Neural progenitor cell (in vitro differentiated cells): ENCODE data around the gene CCDC88B. TPM values are rescaled to one million over a fixed set of nuclear protein-coding genes. Genes with fewer than 3 reads are reported as not detected.

ENCODE experiments used
- DNase-seq: peaks from one replicate; pipeline ENCODE4 v3.0.0-alpha.2; 2016; ENCODE audit warnings: low spot score
- H2AFZ ChIP-seq: fragments of 200-600 bp; sonication (generic); replicated peaks from 2 replicates; pipeline ENCODE4 v1.6.1; 2016; ENCODE audit warnings: antibody characterized with exemption
- H3F3A ChIP-seq: fragments of 200-600 bp; sonication (generic); 2 replicates; pipeline ENCODE4 v1.6.1; 2016; ENCODE audit warnings: antibody characterized with exemption, low read depth
- H3K27ac ChIP-seq: fragments of 200-600 bp; sonication (generic); 2 replicates; pipeline ENCODE4 v1.5.1; 2016; ENCODE audit warnings: mild to moderate bottlenecking
- H3K27me3 ChIP-seq: fragments of 200-600 bp; sonication (generic); 2 replicates; pipeline ENCODE4 v1.6.1; 2016; ENCODE audit warnings: mild to moderate bottlenecking, moderate library complexity
- H3K36me3 ChIP-seq: fragments of 200-600 bp; sonication (generic); 2 replicates; pipeline ENCODE4 v1.5.1; 2016
- H3K4me1 ChIP-seq: fragments of 200-600 bp; sonication (generic); 2 replicates; pipeline ENCODE4 v1.6.1; 2016; ENCODE audit warnings: mixed run types
- H3K4me2 ChIP-seq: fragments of 200-600 bp; sonication (generic); 2 replicates; pipeline ENCODE4 v1.6.1; 2016
- H3K4me3 ChIP-seq: fragments of 200-600 bp; sonication (generic); 2 replicates; pipeline ENCODE4 v1.5.1; 2016
- H3K79me2 ChIP-seq: fragments of 200-600 bp; sonication (generic); 2 replicates; pipeline ENCODE4 v1.6.1; 2016; ENCODE audit warnings: low read depth
- H3K9ac ChIP-seq: fragments of 200-600 bp; sonication (generic); 2 replicates; pipeline ENCODE4 v1.6.1; 2016
- H3K9me3 ChIP-seq: fragments of 200-600 bp; sonication (generic); 2 replicates; pipeline ENCODE4 v1.5.1; 2016; ENCODE audit warnings: low read depth
- H4K20me1 ChIP-seq: fragments of 200-600 bp; sonication (generic); 2 replicates; pipeline ENCODE4 v1.6.1; 2016; ENCODE audit warnings: low read depth
- H3K27ac Mint-ChIP-seq: 3 replicates; pipeline ENCODE4 v1.8.0; 2021; ENCODE audit warnings: mixed read lengths
- H3K27me3 Mint-ChIP-seq: 2 replicates; pipeline ENCODE4 v1.8.0; 2022; ENCODE audit warnings: low read depth, mild to moderate bottlenecking, inconsistent platforms, moderate library complexity, mixed read lengths; ENCODE audit not compliant: insufficient read depth
- H3K36me3 Mint-ChIP-seq: 3 replicates; pipeline ENCODE4 v1.8.0; 2021; ENCODE audit warnings: mixed read lengths
- H3K4me1 Mint-ChIP-seq: 3 replicates; pipeline ENCODE4 v1.8.0; 2021; ENCODE audit warnings: mixed read lengths
- H3K4me3 Mint-ChIP-seq: 3 replicates; pipeline ENCODE4 v1.8.0; 2021; ENCODE audit warnings: mild to moderate bottlenecking, moderate library complexity, mixed read lengths
- H3K9me3 Mint-ChIP-seq: 3 replicates; pipeline ENCODE4 v1.8.0; 2020; ENCODE audit warnings: mixed read lengths
- EZH2 ChIP-seq: fragments of 200-600 bp; sonication (generic); IDR thresholded peaks from 2 replicates; pipeline ENCODE4 v1.6.1; 2017; ENCODE audit warnings: antibody characterized with exemption, mild to moderate bottlenecking, moderate library complexity
- EZH2phosphoT487 ChIP-seq: fragments of 200-600 bp; sonication (generic); IDR thresholded peaks from 2 replicates; pipeline ENCODE4 v1.6.1; 2017; ENCODE audit warnings: antibody characterized with exemption
- microRNA counts: library from miRNA; unstranded; fragments of <30 nt; microRNA quantifications from one replicate; lab custom pipeline; 2016
- microRNA-seq: library from miRNA; unstranded; fragments of <30 nt; microRNA quantifications from one replicate; pipeline ENCODE4, GENCODE V29; 2016
- small RNA-seq: library from RNA; depleted of rRNA; stranded (forward); fragments of <200 nt; gene quantifications from one replicate; pipeline ENCODE3, GENCODE V24; 2015
- total RNA-seq: library from RNA; depleted of rRNA; stranded (reverse); fragments of >200 nt; gene quantifications from 2 replicates; pipeline ENCODE4 v1.2.3, GENCODE V29; 2015; ENCODE audit warnings: low replicate concordance
- TF ChIP-seq, protein P1 (sequence below): fragments of 200-600 bp; sonication (generic); IDR thresholded peaks from 2 replicates; pipeline ENCODE4 v1.5.1; 2017; ENCODE audit warnings: antibody characterized with exemption, mild to moderate bottlenecking

CCDC88B gene
- total RNA-seq, 1 donor from 2014 or later: 0.62 TPM

DNA sequence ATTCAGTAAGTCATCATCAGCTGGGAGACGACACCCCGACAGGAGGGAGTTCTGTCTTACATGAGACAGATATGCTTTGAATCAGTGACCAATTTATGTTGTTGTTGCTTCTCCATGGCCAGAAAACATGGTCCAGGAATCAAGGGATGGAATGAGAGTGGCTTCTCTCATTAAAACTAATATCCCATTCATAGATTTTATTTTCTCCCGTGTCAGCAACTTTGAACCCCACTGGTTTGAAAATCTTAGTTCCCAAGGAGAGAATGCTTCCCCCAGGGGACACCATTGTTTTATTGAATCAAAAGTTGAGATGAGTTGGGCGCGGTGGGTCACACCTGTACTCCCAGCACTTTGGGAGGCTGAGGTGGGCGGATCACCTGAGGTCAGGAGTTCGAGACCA lies 61.8 kb downstream of the CCDC88B start:
- no peaks in the 10 kb centered on the region for H3K9me3 ChIP-seq
- H3K4me3 ChIP-seq: no peak overlapping the region
- peaks cover 19% of the 10 kb centered on the region for H3K4me1 ChIP-seq
- no peak for DNase-seq
- no peaks in the 10 kb centered on the region for H3K27me3 ChIP-seq
- H2AFZ ChIP-seq: no peak overlapping the region
- H3K36me3 ChIP-seq: no peaks in the 10 kb centered on the region
- H3K4me1 Mint-ChIP-seq: peaks cover 39% of the 10 kb centered on the region
- no peak overlapping the region for H3K27ac Mint-ChIP-seq
- no peak overlapping the region for H3K9ac ChIP-seq
- H3K27ac ChIP-seq: no peak overlapping the region
- TF ChIP-seq EZH2 (no peak), EZH2phosphoT487 (no peak)
- TF ChIP-seq, protein P1, sequence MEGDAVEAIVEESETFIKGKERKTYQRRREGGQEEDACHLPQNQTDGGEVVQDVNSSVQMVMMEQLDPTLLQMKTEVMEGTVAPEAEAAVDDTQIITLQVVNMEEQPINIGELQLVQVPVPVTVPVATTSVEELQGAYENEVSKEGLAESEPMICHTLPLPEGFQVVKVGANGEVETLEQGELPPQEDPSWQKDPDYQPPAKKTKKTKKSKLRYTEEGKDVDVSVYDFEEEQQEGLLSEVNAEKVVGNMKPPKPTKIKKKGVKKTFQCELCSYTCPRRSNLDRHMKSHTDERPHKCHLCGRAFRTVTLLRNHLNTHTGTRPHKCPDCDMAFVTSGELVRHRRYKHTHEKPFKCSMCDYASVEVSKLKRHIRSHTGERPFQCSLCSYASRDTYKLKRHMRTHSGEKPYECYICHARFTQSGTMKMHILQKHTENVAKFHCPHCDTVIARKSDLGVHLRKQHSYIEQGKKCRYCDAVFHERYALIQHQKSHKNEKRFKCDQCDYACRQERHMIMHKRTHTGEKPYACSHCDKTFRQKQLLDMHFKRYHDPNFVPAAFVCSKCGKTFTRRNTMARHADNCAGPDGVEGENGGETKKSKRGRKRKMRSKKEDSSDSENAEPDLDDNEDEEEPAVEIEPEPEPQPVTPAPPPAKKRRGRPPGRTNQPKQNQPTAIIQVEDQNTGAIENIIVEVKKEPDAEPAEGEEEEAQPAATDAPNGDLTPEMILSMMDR: no peak
- H3K4me2 ChIP-seq: no peak overlapping the region
- no peaks in the 10 kb centered on the region for H3K36me3 Mint-ChIP-seq
- H3F3A ChIP-seq: peaks cover 16% of the 10 kb centered on the region
- peaks cover 12% of the 10 kb centered on the region for H3K27me3 Mint-ChIP-seq
- no peak overlapping the region for H3K4me3 Mint-ChIP-seq
- no peaks in the 10 kb centered on the region for H4K20me1 ChIP-seq
- no peaks in the 10 kb centered on the region for H3K79me2 ChIP-seq
- H3K9me3 Mint-ChIP-seq: peaks cover 16% of the 10 kb centered on the region

DNA sequence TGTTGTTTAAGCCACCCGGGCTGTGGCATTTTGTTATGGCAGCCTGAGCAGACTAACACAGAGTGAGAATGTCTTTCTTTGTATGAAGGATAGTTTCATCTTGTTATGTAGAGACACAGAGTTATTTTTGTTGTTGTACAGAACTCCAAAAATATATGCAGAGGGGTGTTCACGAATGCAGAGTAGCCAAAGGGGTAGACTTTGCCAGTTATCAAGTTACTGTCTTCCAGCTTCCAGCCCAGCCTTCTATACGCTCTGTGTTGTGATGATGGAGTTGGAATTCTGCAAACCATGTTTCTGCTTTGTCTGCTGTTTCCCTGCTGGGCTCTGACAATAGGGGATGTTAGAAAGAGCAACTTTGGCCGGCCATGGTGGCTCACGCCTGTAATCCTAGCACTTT lies 63.1 kb downstream of the CCDC88B start:
- no peaks in the 10 kb centered on the region for H4K20me1 ChIP-seq
- H3K27ac ChIP-seq: no peak overlapping the region
- H3K36me3 ChIP-seq: no peaks in the 10 kb centered on the region
- H2AFZ ChIP-seq: no peak overlapping the region
- no peaks in the 10 kb centered on the region for H3K9me3 ChIP-seq
- no peak for TF ChIP-seq EZH2
- TF ChIP-seq, protein P1: no peak
- no peaks in the 10 kb centered on the region for H3K79me2 ChIP-seq
- DNase-seq: no peak
- peak overlapping the region; percentile 85 for H3K27ac Mint-ChIP-seq
- H3K4me3 ChIP-seq: no peak overlapping the region
- H3K4me2 ChIP-seq: no peak overlapping the region
- H3K36me3 Mint-ChIP-seq: no peaks in the 10 kb centered on the region
- H3K4me1 ChIP-seq: peaks cover 31% of the 10 kb centered on the region
- peaks cover 12% of the 10 kb centered on the region for H3K27me3 Mint-ChIP-seq
- no peaks in the 10 kb centered on the region for H3K27me3 ChIP-seq
- H3F3A ChIP-seq: peaks cover 28% of the 10 kb centered on the region
- H3K4me1 Mint-ChIP-seq: peaks cover 46% of the 10 kb centered on the region
- peaks cover 14% of the 10 kb centered on the region for H3K9me3 Mint-ChIP-seq
- no peak overlapping the region for H3K9ac ChIP-seq
- H3K4me3 Mint-ChIP-seq: peak overlapping the region; percentile 35

DNA sequence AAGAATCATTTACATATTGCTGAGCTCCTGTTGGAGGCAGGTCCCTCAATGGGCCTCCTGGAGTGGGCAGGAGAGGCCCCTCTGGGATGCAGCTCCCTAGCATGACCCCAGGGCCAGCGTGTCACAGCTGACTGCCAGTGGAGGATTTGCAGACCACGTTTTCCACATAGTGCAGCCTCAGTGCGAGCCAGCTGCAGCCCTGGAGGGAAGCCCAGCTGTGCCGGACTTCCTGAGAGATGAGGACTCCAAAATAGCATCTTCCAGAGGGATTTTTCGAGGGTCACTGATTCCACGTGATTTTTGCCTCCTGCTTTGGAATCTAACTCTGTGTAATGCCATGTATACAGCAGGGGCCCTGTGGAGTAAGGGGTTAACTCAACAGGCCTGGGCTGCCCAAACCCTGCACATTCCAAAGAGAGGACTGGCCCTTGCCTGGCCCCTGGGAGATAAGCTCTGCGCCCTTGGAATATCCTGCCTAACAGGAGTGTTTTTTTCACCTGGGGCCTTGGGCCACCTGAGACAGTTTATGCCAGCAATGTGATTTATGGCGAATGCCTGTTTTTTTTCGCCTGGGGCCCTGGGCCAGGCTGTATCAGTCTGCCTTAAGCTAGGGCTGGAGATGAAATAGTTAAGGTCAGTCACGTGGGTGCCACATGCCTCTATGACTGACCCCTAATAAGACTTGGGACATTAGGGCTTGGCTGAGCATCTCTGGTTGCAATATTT lies 66.4 kb downstream of the CCDC88B start:
- H3K9me3 Mint-ChIP-seq: peaks cover 14% of the 10 kb centered on the region
- H3K27ac ChIP-seq: peak overlapping the region; percentile 68

More for the DNA sequence above, 66.4 kb downstream of the CCDC88B start:
- H3K27me3 ChIP-seq: no peaks in the 10 kb centered on the region
- TF ChIP-seq, protein P1: no peak
- TF ChIP-seq EZH2phosphoT487: no peak
- no peak overlapping the region for H3K4me3 ChIP-seq
- H3K4me2 ChIP-seq: peak overlapping the region; percentile 40
- Mint-ChIP-seq H3K4me1 (peaks cover 67% of the 10 kb centered on the region), H3K4me3 (peak overlapping the region; percentile 11), H3K27ac (peak overlapping the region; percentile 64), H3K27me3 (peaks cover 14% of the 10 kb centered on the region), H3K36me3 (no peaks in the 10 kb centered on the region)
- no peaks in the 10 kb centered on the region for H3K36me3 ChIP-seq
- no peak overlapping the region for H3K9ac ChIP-seq
- no peak overlapping the region for H2AFZ ChIP-seq
- no peaks in the 10 kb centered on the region for H3K79me2 ChIP-seq
- H3K4me1 ChIP-seq: peaks cover 40% of the 10 kb centered on the region
- DNase-seq: peak; percentile 57
- peaks cover 28% of the 10 kb centered on the region for H3F3A ChIP-seq
- H4K20me1 ChIP-seq: no peaks in the 10 kb centered on the region
- H3K9me3 ChIP-seq: no peaks in the 10 kb centered on the region

MicroRNAs within 50 kb of the gene (microRNA counts, 767-probe panel; counts per million panel counts)
- microRNA hsa-miR-1237 (lab: Ali Mortazavi, UCI): 460 counts per million, percentile 90 among the panel's probes with 10 or more counts

Small RNA genes within 50 kb of the gene (microRNA-seq; reads per million reads assigned to microRNA genes)
- 1.6 reads per million for gene MIR1237
- gene MIR7155: not detected

Small RNA genes within 50 kb of the gene (small RNA-seq; reads per million reads assigned to genes)
- gene MIR1237: not detected
- gene MIR7155: not detected
- gene RF00019: not detected

Other genes with a start within 250 kb of the CCDC88B start
- 11.9 and 27.8 TPM in 2 replicates for gene MACROD1, start 174.1 kb upstream of the CCDC88B start, total RNA-seq
- 252 and 254 TPM in 2 replicates for gene STIP1, start 154.0 kb upstream of the CCDC88B start, total RNA-seq
- gene FERMT3, start 133.5 kb upstream of the CCDC88B start, total RNA-seq: 0.31 TPM in 1 of 2 replicates, not detected in the other
- 17.5 and 63.4 TPM in 2 replicates for gene TRPT1, start 114.0 kb upstream of the CCDC88B start, total RNA-seq
- gene NUDT22, start 113.9 kb upstream of the CCDC88B start, total RNA-seq: 23.5 and 28.8 TPM in 2 replicates
- gene DNAJC4, start 109.7 kb upstream of the CCDC88B start, total RNA-seq: 3.9 and 18.1 TPM in 2 replicates
- gene VEGFB, start 105.6 kb upstream of the CCDC88B start, total RNA-seq: 2.3 and 6.8 TPM in 2 replicates
- gene FKBP2, start 99.1 kb upstream of the CCDC88B start, total RNA-seq: 5.3 and 25.1 TPM in 2 replicates
- 107 and 167 TPM in 2 replicates for gene PPP1R14B, start 93.3 kb upstream of the CCDC88B start, total RNA-seq
- gene PLCB3, start 88.7 kb upstream of the CCDC88B start, total RNA-seq: 15.6 and 43.4 TPM in 2 replicates
- 19.0 and 49.6 TPM in 2 replicates for gene BAD, start 55.5 kb upstream of the CCDC88B start, total RNA-seq
- 4.9 and 30.8 TPM in 2 replicates for gene GPR137, start 54.4 kb upstream of the CCDC88B start, total RNA-seq
- 0.19 TPM in 1 of 2 replicates, not detected in the other for gene KCNK4, start 48.9 kb upstream of the CCDC88B start, total RNA-seq
- gene CATSPERZ, start 39.8 kb upstream of the CCDC88B start, total RNA-seq: 0.22 TPM in 1 of 2 replicates, not detected in the other
- gene ESRRA, start 34.7 kb upstream of the CCDC88B start, total RNA-seq: 5.5 and 22.0 TPM in 2 replicates
- gene TRMT112, start 22.6 kb upstream of the CCDC88B start, total RNA-seq: 257 and 284 TPM in 2 replicates
- 111 and 182 TPM in 2 replicates for gene PRDX5, start 22.1 kb upstream of the CCDC88B start, total RNA-seq
- gene RPS6KA4, start 19.0 kb downstream of the CCDC88B start, total RNA-seq: 12.7 and 16.9 TPM in 2 replicates
- gene SLC22A11, start 215.7 kb downstream of the CCDC88B start, total RNA-seq: not detected in 2 replicates